K562 (cell line): ENCODE results near the gene PHF20. TPM values are rescaled to one million over a fixed set of nuclear protein-coding genes. Genes with fewer than 3 reads are reported as not detected.

Experiments used
- ATAC-seq: fragments of 200-7000 bp; cut with Tn5 transposase; 3 replicates; pipeline ENCODE4 v1.9.1; 2020; ENCODE audit warnings: moderate library complexity
- BruUV-seq: library from RNA; stranded (reverse); fragments of 400-500 nt; replicated peaks from 2 replicates; lab custom pipeline; 2021; lab: Mats Ljungman, UMichigan
- CTCF ChIA-PET: fragments of 300-600 bp; formaldehyde crosslinking; extraction: SDS; loops from one replicate; lab custom pipeline; 2021; ENCODE audit warnings: low intra/inter-chr PET ratio; lab: Yijun Ruan, JAX
- POLR2A ChIA-PET: fragments of 300-600, 350-650 bp; sonication (Branson Sonifier 250); formaldehyde crosslinking; extraction: SDS; loops from one replicate; lab custom pipeline; 2021; ENCODE audit warnings: antibody characterized with exemption, inconsistent platforms; lab: Yijun Ruan, JAX
- DNase-seq, 4 experiments: peaks; one replicate each; pipeline versions ENCODE4 v3.0.0 to v3.0.0-alpha.2; 2011 to 2018; ENCODE audit warnings: low spot score in 3 of 4, mixed read lengths in 3 of 4; ENCODE audit errors: extremely low read depth in 1 of 4
- FAIRE-seq: peaks from 2 replicates; lab custom pipeline; 2011; peaks lifted over from hg19 to GRCh38; lab: Jason Lieb, UNC
- H2AFZ ChIP-seq: 2 replicates; pipeline ENCODE4 v1.6.0; 2011; ENCODE audit warnings: low read depth, low read length, control low read depth, inconsistent platforms
- H3K27ac ChIP-seq: fragments of 200-600 bp; 3 replicates; pipeline ENCODE4 v1.8.0; 2011; ENCODE audit warnings: low read depth, mild to moderate bottlenecking, control low read depth, inconsistent platforms, low read length, moderate library complexity, mixed read lengths; ENCODE audit errors: extremely low read depth
- H3K27me3 ChIP-seq, 2 experiments: fragments of 300-600 bp in 1 of 2; 2 replicates in 1 of 2; 3 replicates in 1 of 2; pipeline versions ENCODE4 v1.6.0 to v1.8.0; 2011; ENCODE audit warnings: inconsistent platforms in 2 of 2, low read length in 2 of 2, mild to moderate bottlenecking in 1 of 2, mixed read lengths in 1 of 2, moderate library complexity in 1 of 2; ENCODE audit not compliant: control insufficient read depth in 2 of 2, insufficient read depth in 2 of 2
- H3K36me3 ChIP-seq: fragments of 300-600 bp; 3 replicates; pipeline ENCODE4 v1.8.0; 2011; ENCODE audit warnings: mild to moderate bottlenecking, low read length, inconsistent platforms; ENCODE audit not compliant: control insufficient read depth, insufficient read depth
- H3K4me1 ChIP-seq, 2 experiments: fragments of 200-600 bp in 1 of 2; replicated peaks in 1 of 2; 2 replicates in 1 of 2; 3 replicates in 1 of 2; pipeline versions ENCODE4 v1.5.1 to v1.8.0; 2011; ENCODE audit warnings: inconsistent platforms in 2 of 2, low read length in 2 of 2, mild to moderate bottlenecking in 1 of 2, mixed read lengths in 1 of 2, moderate library complexity in 1 of 2; ENCODE audit not compliant: control insufficient read depth in 2 of 2, insufficient read depth in 2 of 2
- H3K4me2 ChIP-seq: 2 replicates; pipeline ENCODE4 v1.6.1; 2011; ENCODE audit warnings: low read length, control low read depth, inconsistent platforms, mixed read lengths; ENCODE audit not compliant: insufficient read depth
- H3K4me3 ChIP-seq: fragments of 200-600 bp; sonication (generic), shearing (Covaris generic); 2 replicates; pipeline ENCODE4 v1.5.1; 2016; ENCODE audit warnings: control low read depth, inconsistent platforms
- H3K79me2 ChIP-seq: fragments of 200-600 bp; 3 replicates; pipeline ENCODE4 v1.8.0; 2011; ENCODE audit warnings: low read length, inconsistent platforms; ENCODE audit not compliant: control insufficient read depth, insufficient read depth
- H3K9ac ChIP-seq, 2 experiments: 2 replicates each; pipeline versions ENCODE4 v1.6.0 to v1.6.1; 2011; ENCODE audit warnings: low read depth in 2 of 2, low read length in 2 of 2, control low read depth in 1 of 2, inconsistent platforms in 1 of 2, mild to moderate bottlenecking in 1 of 2, mixed read lengths in 1 of 2; ENCODE audit not compliant: insufficient read depth in 1 of 2
- H3K9me1 ChIP-seq: one replicate; pipeline ENCODE4 v1.6.0; 2011; ENCODE audit warnings: inconsistent platforms, mild to moderate bottlenecking, low read length, moderate library complexity; ENCODE audit not compliant: control insufficient read depth, insufficient read depth
- H3K9me3 ChIP-seq: replicated peaks from 2 replicates; pipeline ENCODE4 v1.5.1; 2011; ENCODE audit warnings: low read depth, low read length, inconsistent platforms; ENCODE audit not compliant: control insufficient read depth, insufficient read depth
- H4K20me1 ChIP-seq: replicated peaks from 2 replicates; pipeline ENCODE4 v1.6.1; 2011; ENCODE audit warnings: low read length, inconsistent platforms, mixed read lengths; ENCODE audit not compliant: control insufficient read depth, insufficient read depth
- C11orf30 ChIP-seq: fragments of 450-650 bp; IDR thresholded peaks from 2 replicates; pipeline ENCODE4 v1.6.1; 2016; ENCODE audit warnings: low read depth, mild to moderate bottlenecking
- GATAD2B ChIP-seq: fragments of 450-650 bp; IDR thresholded peaks from 2 replicates; pipeline ENCODE4 v1.6.1; 2017; ENCODE audit warnings: mild to moderate bottlenecking, borderline replicate concordance
- HMGXB4 ChIP-seq: sonication (generic); formaldehyde crosslinking; IDR thresholded peaks from 2 replicates; pipeline ENCODE4 v1.8.1; 2023; ENCODE audit warnings: mild to moderate bottlenecking, missing genetic modification reagents
- KLF13 ChIP-seq: fragments of 450-650 bp; IDR thresholded peaks from 2 replicates; pipeline ENCODE4 v1.6.1; 2016; ENCODE audit warnings: missing genetic modification characterization, low read depth, mild to moderate bottlenecking, missing compliant biosample characterization, moderate library complexity, borderline replicate concordance
- NCOA1 ChIP-seq: fragments of 450-650 bp; IDR thresholded peaks from 2 replicates; pipeline ENCODE4 v1.6.1; 2016; ENCODE audit warnings: low read depth
- PRDM10 ChIP-seq: fragments of 450-650 bp; IDR thresholded peaks from 2 replicates; pipeline ENCODE4 v1.6.1; 2018; ENCODE audit not compliant: partially characterized antibody
- RCOR1 ChIP-seq, 2 experiments: IDR thresholded peaks; 2 replicates each; pipeline ENCODE4 v1.6.1; 2012; ENCODE audit warnings: low read depth in 2 of 2, low read length in 2 of 2, borderline replicate concordance in 1 of 2, improper control_type of control experiment in 1 of 2
- RHOXF2B ChIP-seq: fragments of 250-450 bp; sonication (Bioruptor Pico); conservative IDR thresholded peaks from 2 replicates; pipeline ENCODE4 v1.5.1; 2021
- SREBF2 ChIP-seq: sonication (generic); formaldehyde crosslinking; IDR thresholded peaks from 2 replicates; pipeline ENCODE4 v1.4.0; 2020; ENCODE audit warnings: mild to moderate bottlenecking, missing genetic modification reagents
- SRSF1 ChIP-seq: fragments of 200-400 bp; formaldehyde crosslinking; IDR thresholded peaks from 2 replicates; pipeline ENCODE4 v1.6.1; 2017; ENCODE audit warnings: mild to moderate bottlenecking, low read depth, low read length, moderate library complexity
- TSC22D4 ChIP-seq: fragments of 450-650 bp; IDR thresholded peaks from 2 replicates; pipeline ENCODE4 v1.6.1; 2016; ENCODE audit warnings: missing genetic modification characterization, missing biosample characterization, control low read depth
- ZBTB33 ChIP-seq: sonication (generic); formaldehyde crosslinking; IDR thresholded peaks from 2 replicates; pipeline ENCODE4 v1.8.1; 2023; ENCODE audit warnings: mild to moderate bottlenecking, missing genetic modification reagents
- ZNF124 ChIP-seq: sonication (generic); formaldehyde crosslinking; IDR thresholded peaks from 2 replicates; pipeline ENCODE4 v1.8.1; 2022; ENCODE audit warnings: missing genetic modification reagents
- ZNF133 ChIP-seq: fragments of 250-450 bp; sonication (Bioruptor Pico); IDR thresholded peaks from 2 replicates; pipeline ENCODE4 v1.4.0; 2020; ENCODE audit warnings: mild to moderate bottlenecking
- ZNF561 ChIP-seq: fragments of 450-650 bp; formaldehyde crosslinking; conservative IDR thresholded peaks from 2 replicates; pipeline ENCODE4 v1.4.0; 2020; ENCODE audit warnings: mild to moderate bottlenecking, moderate library complexity
- ZNF766 ChIP-seq: fragments of 200-800 bp; sonication (Bioruptor generic); conservative IDR thresholded peaks from 2 replicates; pipeline ENCODE4 v1.6.1; 2016; ENCODE audit warnings: missing genetic modification characterization, missing compliant biosample characterization
- WGBS: fragments of 100-300 bp; shearing (Covaris generic); methylation state at CpG from one replicate; pipeline ENCODE4 v1.1.6; 2016; ENCODE audit warnings: low coverage, mixed read lengths; ENCODE audit not compliant: insufficient coverage; ENCODE audit errors: missing lambda C conversion rate; 5-methylcytosine and 5-hydroxymethylcytosine counted together
- in situ Hi-C: fragments of 300-500 bp; cut with MboI; formaldehyde crosslinking; loops from 4 replicates; pipeline ENCODE4 v1.15.0; 2018; ENCODE audit warnings: inconsistent platforms, mixed read lengths
- intact Hi-C: fragments of 100-400 bp; cut with micrococcal nuclease; formaldehyde crosslinking; loops from 2 replicates; pipeline ENCODE4 v1.14.2; 2022
- polyA plus RNA-seq, 8 experiments: library from polyadenylated mRNA; depleted of rRNA in 4 of 8; stranded (reverse) in 5 of 8; unstranded in 3 of 8; fragments of >200 nt; fragmentation: Nextera tagmentation in 2 of 8; fragmentation: Illumina TruSeq in 1 of 8; extraction: Ambion mirVana in 2 of 8; extraction: Trizol in 1 of 8; gene quantifications; 2 replicates each; pipeline versions ENCODE4 v1.2.1 to v1.2.3, GENCODE V29; 2011 to 2014; ENCODE audit warnings: inconsistent platforms in 1 of 8, missing spikeins in 1 of 8
- total RNA-seq, 7 experiments: library from RNA; depleted of rRNA in 6 of 7; stranded (reverse); fragments of >200 nt in 6 of 7; fragmentation: Illumina TruSeq in 2 of 7; extraction: Trizol in 2 of 7; gene quantifications; 2 replicates each; pipeline versions ENCODE4 v1.2.1 to v1.2.3, GENCODE V29; 2011 to 2021; ENCODE audit warnings: low replicate concordance in 1 of 7

The PHF20 gene
- total and polyA plus RNA-seq, 9 of the 15 experiments (the other 6 are each of a cell fraction or from before 2014, with no cell fraction given), result 49.9 to 196 (median 70.7) TPM

- peak overlapping the region; percentile 57; the same call in 2 of the 3 replicates for H3K27ac ChIP-seq
- H3K4me2 ChIP-seq, result peak overlapping the region; percentile 7
- H3K9ac ChIP-seq, result no peak overlapping the region
- FAIRE-seq, result no peak
- ATAC-seq, result no peak; the same call in 1 of the 3 replicates
- H2AFZ ChIP-seq, result no peak overlapping the region
- H3K4me3 ChIP-seq, result no peak overlapping the region
- ChIA-PET CTCF (no interaction called here), POLR2A (interaction anchor here (0.6 to 1.5 kb wide), 2 partner anchors 79 to 307 kb away, joined by 3 to 5 read pairs; partner anchors contain the start of gene RBM39)
- H3K27me3 ChIP-seq, result no peaks in the 10 kb centered on the region
- H3K79me2 ChIP-seq, result peaks cover 17% of the 10 kb centered on the region; the same call in 2 of the 3 replicates
- peaks cover 28 to 30% of the 10 kb centered on the region in 2 experiments for H3K4me1 ChIP-seq
- H3K9me1 ChIP-seq, result no peaks in the 10 kb centered on the region
- H3K9me3 ChIP-seq, result no peaks in the 10 kb centered on the region
- 29% methylated on average over 8 of the region's 8 CpGs for whole genome bisulfite sequencing
- DNase-seq, result peak in 1 of 4 experiments; percentile 28
- intact Hi-C loops (no loop called here), in situ Hi-C loops (no loop called here)
- H4K20me1 ChIP-seq, result no peaks in the 10 kb centered on the region; the same call in 1 of the 2 replicates
- peaks cover 8% of the 10 kb centered on the region; the same call in 2 of the 3 replicates for H3K36me3 ChIP-seq
- BruUV-seq, result no TSS peak
- no peak for TF ChIP-seq SREBF2 (CRISPR knock-in tag)
- TF ChIP-seq RCOR1 (IDR thresholded peaks at IDR 0.05; ENCODE audit: borderline replicate concordance in 1 of 2, low read depth in 2 of 2, low read length in 2 of 2), result 0 out of 4 replicates have a peak, but pooled peaks of 1 of the 2 experiments have one; percentile 2
- no peak for TF ChIP-seq ZNF561 (CRISPR knock-in tag)
- no peak for TF ChIP-seq HMGXB4 (CRISPR knock-in tag)
- no peak for TF ChIP-seq RHOXF2B (CRISPR knock-in tag)
- TF ChIP-seq SRSF1, result no peak
- TF ChIP-seq NCOA1, result no peak
- TF ChIP-seq GATAD2B, result no peak
- TF ChIP-seq ZNF766 (CRISPR knock-in tag), result no peak
- no peak for TF ChIP-seq ZNF133 (CRISPR knock-in tag)
- no peak for TF ChIP-seq ZNF124 (CRISPR knock-in tag)
- TF ChIP-seq C11orf30, result no peak
- no peak for TF ChIP-seq PRDM10
- TF ChIP-seq ZBTB33 (CRISPR knock-in tag), result no peak
- TF ChIP-seq KLF13 (tag), result no peak
- no peak for TF ChIP-seq TSC22D4 (tag)
Observed at GRCh38 chr20:35821807-35822242, 50.0 kb downstream of the PHF20 start.
